GM12874 (cell line): ENCODE results near the gene TMEM200A.

Source experiments
- TF ChIP-seq, protein P1 (sequence below): IDR thresholded peaks from 2 replicates; pipeline ENCODE4 v1.5.1; 2011; ENCODE audit warnings: low read depth, mild to moderate bottlenecking, control low read depth, low read length, moderate library complexity; ENCODE audit not compliant: insufficient read depth

The TMEM200A gene

GRCh38 chr6:130466052-130466747 lies 100.4 kb downstream of the TMEM200A start:
- TF ChIP-seq, protein P1, sequence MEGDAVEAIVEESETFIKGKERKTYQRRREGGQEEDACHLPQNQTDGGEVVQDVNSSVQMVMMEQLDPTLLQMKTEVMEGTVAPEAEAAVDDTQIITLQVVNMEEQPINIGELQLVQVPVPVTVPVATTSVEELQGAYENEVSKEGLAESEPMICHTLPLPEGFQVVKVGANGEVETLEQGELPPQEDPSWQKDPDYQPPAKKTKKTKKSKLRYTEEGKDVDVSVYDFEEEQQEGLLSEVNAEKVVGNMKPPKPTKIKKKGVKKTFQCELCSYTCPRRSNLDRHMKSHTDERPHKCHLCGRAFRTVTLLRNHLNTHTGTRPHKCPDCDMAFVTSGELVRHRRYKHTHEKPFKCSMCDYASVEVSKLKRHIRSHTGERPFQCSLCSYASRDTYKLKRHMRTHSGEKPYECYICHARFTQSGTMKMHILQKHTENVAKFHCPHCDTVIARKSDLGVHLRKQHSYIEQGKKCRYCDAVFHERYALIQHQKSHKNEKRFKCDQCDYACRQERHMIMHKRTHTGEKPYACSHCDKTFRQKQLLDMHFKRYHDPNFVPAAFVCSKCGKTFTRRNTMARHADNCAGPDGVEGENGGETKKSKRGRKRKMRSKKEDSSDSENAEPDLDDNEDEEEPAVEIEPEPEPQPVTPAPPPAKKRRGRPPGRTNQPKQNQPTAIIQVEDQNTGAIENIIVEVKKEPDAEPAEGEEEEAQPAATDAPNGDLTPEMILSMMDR = no peak

DNA sequence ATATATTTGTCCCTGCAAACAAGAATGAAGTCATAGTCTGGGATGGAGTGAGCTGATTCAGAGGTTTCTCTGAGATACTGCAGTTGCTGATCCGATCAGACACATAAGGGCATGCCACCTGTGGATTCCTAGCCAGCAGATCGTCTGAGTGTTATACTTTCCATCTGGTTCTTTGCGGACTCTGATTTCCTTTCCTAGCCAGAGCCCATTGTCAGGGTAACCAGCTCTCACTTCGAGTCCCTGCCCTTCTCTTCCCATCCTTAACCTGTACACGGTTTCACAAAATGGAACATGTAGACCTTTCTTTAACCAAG lies 100.9 kb downstream of the TMEM200A start:
- TF ChIP-seq, protein P1 = no peak

DNA sequence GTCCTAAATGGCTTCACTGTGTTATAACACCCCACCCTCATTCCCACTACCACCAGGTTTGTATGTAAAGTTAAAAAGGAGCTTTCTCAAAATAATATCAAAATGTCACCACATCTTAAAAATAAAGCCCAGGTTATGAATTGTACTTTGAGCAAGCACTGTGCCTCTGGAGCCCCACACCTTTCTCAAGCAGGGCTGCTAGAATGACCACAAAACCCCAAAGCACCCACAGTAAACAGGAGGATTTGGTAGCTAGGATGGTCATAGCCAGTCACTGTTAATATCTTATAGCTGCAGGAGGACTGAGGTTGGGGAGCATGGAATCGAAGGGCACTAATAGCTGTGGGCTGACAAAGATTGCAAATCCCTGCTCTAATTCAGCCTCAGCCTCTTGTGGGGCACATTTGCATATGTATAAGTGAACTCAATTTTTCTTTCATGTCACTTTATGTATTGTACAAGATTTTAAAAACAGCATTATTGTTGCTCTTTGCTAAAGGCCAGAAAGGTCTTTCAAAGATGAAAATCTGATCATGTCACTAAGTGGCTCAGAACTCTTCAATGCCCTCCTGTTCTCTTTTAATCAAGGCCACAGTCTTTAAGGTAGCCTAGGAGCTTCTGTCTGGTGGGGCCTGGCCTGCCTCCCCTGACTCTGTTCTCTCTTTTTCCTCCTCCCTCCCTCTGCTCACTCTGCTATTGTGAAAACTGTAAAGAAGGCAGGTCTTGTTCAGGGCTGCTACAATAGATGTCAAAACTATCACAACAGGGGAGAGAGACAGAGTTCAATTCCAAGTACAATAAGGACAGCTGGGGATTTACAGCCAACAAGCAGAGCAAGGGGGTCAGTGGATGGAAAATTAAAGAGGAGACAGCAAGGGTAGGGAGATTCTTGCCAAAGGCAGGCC lies 101.6 kb downstream of the TMEM200A start:
- TF ChIP-seq, protein P1 = no peak

- TF ChIP-seq, protein P1 = no peak
Observed at GRCh38 chr6:130470766-130471165, 104.9 kb downstream of the TMEM200A start.

GRCh38 chr6:130473886-130474285 lies 108.1 kb downstream of the TMEM200A start:
- TF ChIP-seq, protein P1 = no peak

DNA sequence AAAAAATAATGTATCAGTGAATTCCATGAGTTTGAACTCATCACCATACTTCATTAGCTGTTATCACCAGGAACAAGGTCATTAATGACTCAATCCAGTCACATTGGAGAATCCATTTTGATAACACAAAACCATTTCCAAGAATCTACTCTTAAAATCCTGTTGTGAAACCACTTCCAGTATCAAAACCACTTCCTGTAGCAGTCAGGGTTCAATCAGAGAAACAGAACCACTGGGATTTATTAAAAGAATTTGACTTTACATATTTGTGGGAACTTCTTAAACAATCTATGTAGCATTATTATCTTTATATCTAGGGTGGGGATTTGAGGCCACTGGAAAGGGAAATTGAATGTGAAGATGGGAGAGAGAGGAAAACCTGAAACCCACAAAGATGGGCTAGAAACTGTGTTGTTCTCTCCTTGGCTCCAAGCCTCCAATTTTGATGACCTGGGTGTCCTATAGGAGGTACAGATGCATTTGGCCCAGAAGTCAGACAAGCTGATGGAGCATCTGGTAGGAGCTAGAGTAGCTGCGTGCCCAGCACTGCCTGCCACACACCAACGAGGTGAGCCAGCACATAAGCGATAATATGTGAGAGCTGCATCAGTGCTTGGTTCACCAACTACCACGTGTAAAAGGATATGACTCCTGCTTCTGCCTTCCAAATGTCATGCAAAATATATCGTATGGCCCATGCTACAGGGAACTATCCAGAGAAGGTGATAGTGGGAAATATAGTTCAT lies 117.0 kb downstream of the TMEM200A start:
- TF ChIP-seq, protein P1 = no peak

- TF ChIP-seq, protein P1 = no peak
Observed at GRCh38 chr6:130485870-130486269, 120.1 kb downstream of the TMEM200A start.
